RWPE1 (cell line): ENCODE measurements around the gene WNT9A.

Experiments
- CTCF ChIA-PET: fragments of 350-600 bp; sonication (Branson Sonifier 250); formaldehyde crosslinking; extraction: SDS; loops from one replicate; lab custom pipeline; 2021; lab: Yijun Ruan, JAX
- POLR2A ChIA-PET: fragments of 400-600 bp; formaldehyde crosslinking; extraction: SDS; loops from one replicate; lab custom pipeline; 2020; ENCODE audit warnings: antibody characterized with exemption; ENCODE audit not compliant: low non-redundant PET; lab: Yijun Ruan, JAX
- DNase-seq: peaks from one replicate; pipeline ENCODE4 v3.0.0; 2012; ENCODE audit warnings: low spot score
- H3K27ac ChIP-seq: fragments of 450-650 bp; 2 replicates; pipeline ENCODE4 v1.5.1; 2017
- CTCF ChIP-seq: fragments of 450-650 bp; conservative IDR thresholded peaks from 2 replicates; pipeline ENCODE4 v1.5.1; 2017; ENCODE audit warnings: low read depth, mild to moderate bottlenecking

WNT9A gene

GRCh38 chr1:227906550-227907071 is 41.1 kb downstream of the WNT9A start:
- DNase-seq, result no peak
- no peak overlapping the region for H3K27ac ChIP-seq
- POLR2A ChIA-PET, result no interaction called here
- CTCF ChIA-PET, result no interaction called here
- no peak for TF ChIP-seq CTCF

GRCh38 chr1:227905573-227906487 is 41.9 kb downstream of the WNT9A start:
- TF ChIP-seq CTCF, result no peak
- CTCF ChIA-PET, result interaction anchor here (0.6 to 1.8 kb wide), 2 partner anchors 8 to 13 kb away, joined by 3 to 8 read pairs; no protein-coding TSS in a partner anchor
- DNase-seq, result no peak
- no peak overlapping the region for H3K27ac ChIP-seq
- POLR2A ChIA-PET, result no interaction called here

GRCh38 chr1:227904541-227905335 is 43.0 kb downstream of the WNT9A start:
- no peak for TF ChIP-seq CTCF
- DNase-seq, result no peak
- ChIA-PET CTCF (interaction anchor here (1.6 to 1.8 kb wide), 2 partner anchors 9 kb away, joined by 4 to 8 read pairs; no protein-coding TSS in a partner anchor), POLR2A (no interaction called here)
- H3K27ac ChIP-seq, result no peak overlapping the region

GRCh38 chr1:227903614-227904501 is 43.9 kb downstream of the WNT9A start:
- POLR2A ChIA-PET, result no interaction called here
- CTCF ChIA-PET, result interaction anchor here (0.7 to 1.8 kb wide), 3 partner anchors 8 to 796 kb away, joined by 4 to 8 read pairs (median 4); no protein-coding TSS in a partner anchor
- DNase-seq, result no peak
- no peak for TF ChIP-seq CTCF
- no peak overlapping the region for H3K27ac ChIP-seq

GRCh38 chr1:227903061-227903521 is 44.6 kb downstream of the WNT9A start:
- no peak for DNase-seq
- ChIA-PET POLR2A (no interaction called here), CTCF (interaction anchor here (0.7 kb wide), 1 partner anchor 795 kb away, joined by 4 read pairs; no protein-coding TSS in a partner anchor)
- no peak overlapping the region for H3K27ac ChIP-seq
- TF ChIP-seq CTCF, result no peak
